Measurements from ENCODE around the gene HES3.

DNA sequence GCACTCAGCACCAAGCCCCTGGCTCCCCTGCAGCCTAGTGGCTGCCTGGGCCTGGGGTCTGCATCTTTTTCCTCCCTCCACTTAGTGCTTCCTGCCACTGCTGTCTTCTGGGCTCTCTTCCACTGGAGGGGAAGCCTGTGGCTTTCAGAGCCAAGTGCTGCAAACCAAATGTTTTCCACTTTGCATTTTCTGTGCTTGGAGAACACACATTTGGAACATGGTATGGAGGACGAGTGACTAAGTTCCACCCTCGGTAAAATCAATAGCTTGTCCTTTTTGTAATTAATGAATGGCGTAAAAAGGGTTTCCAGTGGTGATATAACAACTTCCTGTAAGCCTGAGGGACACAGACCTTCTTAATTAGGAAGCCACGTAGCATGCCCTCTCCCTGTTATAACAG lies 27.0 kb downstream of the HES3 start:
- TF ChIP-seq POLR2AphosphoS5 (IDR thresholded peaks at IDR 0.05; ENCODE audit: borderline replicate concordance, low read depth, low read length) (no peak), FOXP2 (optimal IDR thresholded peaks at IDR 0.05; ENCODE audit: control extremely low read depth, extremely low read length, insufficient read depth) (no peak)
